K562 (cell line): ENCODE results near the gene FAM117A. TPM values are rescaled to one million over a fixed set of nuclear protein-coding genes. Genes with fewer than 3 reads are reported as not detected.

Experiments used
- CLOCK ChIP-seq: fragments of 250-450 bp; sonication (Bioruptor Pico); IDR thresholded peaks from 2 replicates; pipeline ENCODE4 v1.4.0; 2020; ENCODE audit warnings: mild to moderate bottlenecking, moderate library complexity, borderline replicate concordance
- CUX1 ChIP-seq: fragments of 200-800 bp; sonication (Bioruptor generic); IDR thresholded peaks from 2 replicates; pipeline ENCODE4 v1.6.1; 2016; ENCODE audit warnings: missing genetic modification characterization, missing compliant biosample characterization
- KLF16 ChIP-seq: IDR thresholded peaks from 2 replicates; pipeline ENCODE4 v1.6.1; 2016; ENCODE audit warnings: antibody characterized with exemption
- NR3C1 ChIP-seq: sonication (generic); formaldehyde crosslinking; IDR thresholded peaks from 2 replicates; pipeline ENCODE4 v1.8.1; 2022; ENCODE audit warnings: missing genetic modification reagents
- PATZ1 ChIP-seq: fragments of 250-450 bp; sonication (Bioruptor Pico); IDR thresholded peaks from 2 replicates; pipeline ENCODE4 v1.5.0; 2020; ENCODE audit warnings: mild to moderate bottlenecking, borderline replicate concordance
- PHF21A ChIP-seq: fragments of 450-650 bp; IDR thresholded peaks from 2 replicates; pipeline ENCODE4 v1.6.1; 2017; ENCODE audit warnings: low read depth, borderline replicate concordance
- TAF15 ChIP-seq: fragments of 200-400 bp; formaldehyde crosslinking; IDR thresholded peaks from 2 replicates; pipeline ENCODE4 v1.6.1; 2017; ENCODE audit warnings: mild to moderate bottlenecking, low read depth, low read length, moderate library complexity
- UBTF ChIP-seq, 2 experiments: IDR thresholded peaks; 2 replicates each; pipeline ENCODE4 v1.6.1; 2012; ENCODE audit warnings: improper control_type of control experiment in 2 of 2, low read depth in 2 of 2, low read length in 2 of 2, borderline replicate concordance in 1 of 2
- ZNF146 ChIP-seq: IDR thresholded peaks from one replicate; pipeline ENCODE4 v1.6.1; 2018; ENCODE audit warnings: missing compliant biosample characterization; ENCODE audit not compliant: unreplicated experiment
- ZNF239 ChIP-seq: fragments of 250-450 bp; sonication (Bioruptor Pico); IDR thresholded peaks from 2 replicates; pipeline ENCODE4 v1.4.0; 2020; ENCODE audit warnings: mild to moderate bottlenecking
- ZNF586 ChIP-seq: fragments of 450-650 bp; formaldehyde crosslinking; conservative IDR thresholded peaks from 2 replicates; pipeline ENCODE4 v1.4.0; 2020; ENCODE audit warnings: mild to moderate bottlenecking, moderate library complexity
- ZNF75A ChIP-seq: fragments of 450-650 bp; formaldehyde crosslinking; IDR thresholded peaks from 2 replicates; pipeline ENCODE4 v1.4.0; 2020; ENCODE audit warnings: mild to moderate bottlenecking
- ZNF77 ChIP-seq: fragments of 250-450 bp; sonication (Bioruptor Pico); IDR thresholded peaks from 2 replicates; pipeline ENCODE4 v1.5.0; 2020
- ZNF830 ChIP-seq: fragments of 250-450 bp; sonication (Bioruptor Pico); IDR thresholded peaks from 2 replicates; pipeline ENCODE4 v1.5.0; 2021; ENCODE audit warnings: mild to moderate bottlenecking
- polyA plus RNA-seq, 8 experiments: library from polyadenylated mRNA; depleted of rRNA in 4 of 8; stranded (reverse) in 5 of 8; unstranded in 3 of 8; fragments of >200 nt; fragmentation: Nextera tagmentation in 2 of 8; fragmentation: Illumina TruSeq in 1 of 8; extraction: Ambion mirVana in 2 of 8; extraction: Trizol in 1 of 8; gene quantifications; 2 replicates each; pipeline versions ENCODE4 v1.2.1 to v1.2.3, GENCODE V29; 2011 to 2014; ENCODE audit warnings: inconsistent platforms in 1 of 8, missing spikeins in 1 of 8
- total RNA-seq, 7 experiments: library from RNA; depleted of rRNA in 6 of 7; stranded (reverse); fragments of >200 nt in 6 of 7; fragmentation: Illumina TruSeq in 2 of 7; extraction: Trizol in 2 of 7; gene quantifications; 2 replicates each; pipeline versions ENCODE4 v1.2.1 to v1.2.3, GENCODE V29; 2011 to 2021; ENCODE audit warnings: low replicate concordance in 1 of 7

The FAM117A gene
- total and polyA plus RNA-seq, 9 of the 15 experiments (the other 6 are each of a cell fraction or from before 2014, with no cell fraction given), result 3.1 to 79.7 (median 36.6) TPM

GRCh38 chr17:49739641-49740271, 24.2 kb downstream of the FAM117A start (continued):
- TF ChIP-seq PATZ1 (CRISPR knock-in tag) (peak; percentile 82), ZNF146 (CRISPR knock-in tag) (no peak), ZNF830 (CRISPR knock-in tag) (no peak), NR3C1 (no peak), PHF21A (peak; percentile 58; the same call in 1 of the 2 replicates), ZNF75A (CRISPR knock-in tag) (peak; percentile 41; the same call in 1 of the 2 replicates), CUX1 (CRISPR knock-in tag) (peak; percentile 98), ZNF239 (CRISPR knock-in tag) (peak; percentile 78), UBTF (IDR thresholded peaks at IDR 0.05; ENCODE audit: borderline replicate concordance in 1 of 2, low read depth in 2 of 2, low read length in 2 of 2) (0 out of 4 replicates have a peak, but pooled peaks of 1 of the 2 experiments have one; percentile 65), KLF16 (peak; percentile 100), CLOCK (CRISPR knock-in tag) (peak; percentile 89), ZNF77 (CRISPR knock-in tag) (no peak), TAF15 (no peak), ZNF586 (no peak)
